ENCODE results near the gene IGF2R.
A peak's percentile ranks its signal among the peaks of the same experiment; 100 is the strongest.

IGF2R gene

DNA sequence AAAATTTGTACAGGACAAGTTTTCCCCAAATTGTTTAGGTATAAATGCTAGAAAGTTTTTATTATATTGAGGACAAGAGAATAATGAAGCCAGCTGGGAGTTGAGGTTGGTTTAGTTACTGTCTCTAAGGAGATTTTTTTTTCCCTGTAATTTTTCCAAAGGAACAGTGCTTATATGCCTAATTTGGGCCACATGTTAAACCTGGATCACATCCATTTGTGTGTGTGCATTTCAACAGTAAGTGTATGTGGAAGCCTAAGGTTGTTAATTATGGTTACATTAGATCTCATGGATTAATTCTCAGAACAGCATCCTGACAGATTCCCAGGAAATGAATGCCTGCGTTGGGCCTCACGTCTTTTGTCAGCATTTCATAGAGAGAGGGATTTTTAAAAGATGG is 4.5 kb downstream of the IGF2R start:
- Mint-ChIP-seq H3K9me3 (no peaks in the 10 kb centered on the region), H3K27ac (peak overlapping the region; percentile 76 to 84), H3K4me3 (peak overlapping the region; percentile 21 to 47), H3K27me3 (no peaks in the 10 kb centered on the region), H3K36me3 (ENCODE audit: insufficient read depth) (peaks cover 17% of the 10 kb centered on the region), H3K4me1 (ENCODE audit: low read depth in 2 of 2) (peaks cover 62 to 76% of the 10 kb centered on the region in 2 donors)
- no peak for ATAC-seq (replicated peaks)
- DNase-seq: no peak

DNA sequence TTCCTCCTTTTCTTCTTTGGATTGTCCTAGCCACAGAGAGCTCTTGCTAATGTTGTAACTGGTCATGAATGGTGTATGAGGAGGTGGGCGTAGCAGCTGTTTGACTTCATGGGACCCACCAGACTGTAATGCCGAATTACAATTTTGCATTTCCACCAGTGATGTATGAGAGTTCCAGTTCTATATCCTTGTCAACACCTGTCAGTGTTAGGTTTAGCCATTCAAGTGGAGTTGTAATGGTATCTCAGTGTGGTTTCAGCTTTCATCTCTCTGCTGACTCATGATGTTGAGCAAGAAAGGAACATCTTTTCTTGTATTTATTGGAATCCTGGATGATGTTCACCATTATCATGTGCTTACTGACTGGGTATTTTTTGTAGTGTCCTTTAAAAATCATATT is 5.1 kb downstream of the IGF2R start:
- H3K27me3 Mint-ChIP-seq: no peaks in the 10 kb centered on the region

GRCh38 chr6:159974932-159975331 is 6.0 kb downstream of the IGF2R start:
- ATAC-seq (replicated peaks) (no peak), DNase-seq (no peak)
- Mint-ChIP-seq H3K36me3 (ENCODE audit: insufficient read depth) (peaks cover 18% of the 10 kb centered on the region), H3K4me3 (no peak overlapping the region), H3K27ac (peak overlapping the region; percentile 76 to 84), H3K9me3 (no peaks in the 10 kb centered on the region), H3K4me1 (ENCODE audit: low read depth in 2 of 2) (peaks cover 76 to 90% of the 10 kb centered on the region in 2 donors), H3K27me3 (no peaks in the 10 kb centered on the region)

More for the DNA sequence above, 5.1 kb downstream of the IGF2R start:
- H3K36me3 Mint-ChIP-seq (ENCODE audit: insufficient read depth): peaks cover 19% of the 10 kb centered on the region
- H3K4me3 Mint-ChIP-seq: peak overlapping the region; percentile 21 to 47
- H3K9me3 Mint-ChIP-seq: no peaks in the 10 kb centered on the region
- H3K27ac Mint-ChIP-seq: peak overlapping the region; percentile 76 to 84
- peaks cover 68 to 81% of the 10 kb centered on the region in 2 donors for H3K4me1 Mint-ChIP-seq (ENCODE audit: low read depth in 2 of 2)
- DNase-seq: no peak
- peak; percentile 19 for ATAC-seq (replicated peaks)

- Mint-ChIP-seq H3K4me3 (peak overlapping the region; percentile 80 to 81), H3K27me3 (no peaks in the 10 kb centered on the region), H3K36me3 (ENCODE audit: insufficient read depth) (peaks cover 24% of the 10 kb centered on the region), H3K9me3 (no peaks in the 10 kb centered on the region), H3K4me1 (ENCODE audit: low read depth in 2 of 2) (peaks cover 83 to 93% of the 10 kb centered on the region in 2 donors), H3K27ac (peak overlapping the region; percentile 94 to 95)
- ATAC-seq (replicated peaks) (no peak), DNase-seq (no peak)
Observed at GRCh38 chr6:159976686-159977254, 7.9 kb downstream of the IGF2R start.

DNA sequence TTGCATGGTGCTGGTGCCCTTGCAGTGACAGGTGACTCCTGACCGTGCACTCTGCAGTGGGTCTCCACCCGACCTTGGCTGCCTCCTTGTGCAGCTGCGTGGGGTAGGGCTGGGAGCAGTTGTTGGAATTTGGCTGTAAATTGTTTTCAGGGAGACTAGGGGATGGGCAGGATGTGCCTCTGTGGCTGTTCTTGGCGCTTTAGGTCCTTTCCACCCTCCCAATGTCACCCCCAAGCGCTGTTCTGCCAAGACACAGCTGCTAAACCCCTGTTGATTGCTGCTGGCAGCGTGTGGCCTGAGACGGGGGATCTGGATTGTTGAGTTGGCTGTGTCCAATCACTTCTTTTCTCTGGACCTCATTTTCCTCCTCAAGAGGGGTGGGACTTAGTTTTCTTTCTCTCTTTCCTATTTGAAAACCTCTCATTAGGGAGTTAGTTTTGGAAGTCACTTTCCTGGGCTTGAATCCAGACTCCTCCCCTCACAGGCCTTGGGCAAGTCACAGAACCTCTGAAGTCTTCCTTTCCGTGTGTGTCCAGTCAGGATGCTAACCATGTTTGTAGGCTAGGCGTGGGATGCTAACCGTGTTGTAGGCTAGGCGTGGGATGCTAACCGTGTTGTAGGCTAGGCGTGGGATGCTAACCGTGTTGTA is 8.5 kb downstream of the IGF2R start:
- ATAC-seq (replicated peaks) (no peak), DNase-seq (no peak)
- H3K4me1 Mint-ChIP-seq (ENCODE audit: low read depth in 2 of 2): peaks cover 87 to 95% of the 10 kb centered on the region in 2 donors
- H3K36me3 Mint-ChIP-seq (ENCODE audit: insufficient read depth): peaks cover 21% of the 10 kb centered on the region
- H3K27ac Mint-ChIP-seq: peak overlapping the region; percentile 94 to 95
- H3K4me3 Mint-ChIP-seq: peak overlapping the region; percentile 80 to 81
- no peaks in the 10 kb centered on the region for H3K9me3 Mint-ChIP-seq
- no peaks in the 10 kb centered on the region for H3K27me3 Mint-ChIP-seq

GRCh38 chr6:159977904-159978268 is 9.0 kb downstream of the IGF2R start:
- Mint-ChIP-seq H3K27ac (peak overlapping the region; percentile 94 to 95), H3K4me3 (peak overlapping the region; percentile 80 to 81), H3K36me3 (ENCODE audit: insufficient read depth) (peaks cover 21% of the 10 kb centered on the region), H3K27me3 (no peaks in the 10 kb centered on the region), H3K4me1 (ENCODE audit: low read depth in 2 of 2) (peaks cover 86 to 95% of the 10 kb centered on the region in 2 donors), H3K9me3 (no peaks in the 10 kb centered on the region)
- DNase-seq: no peak
- ATAC-seq (replicated peaks): no peak

DNA sequence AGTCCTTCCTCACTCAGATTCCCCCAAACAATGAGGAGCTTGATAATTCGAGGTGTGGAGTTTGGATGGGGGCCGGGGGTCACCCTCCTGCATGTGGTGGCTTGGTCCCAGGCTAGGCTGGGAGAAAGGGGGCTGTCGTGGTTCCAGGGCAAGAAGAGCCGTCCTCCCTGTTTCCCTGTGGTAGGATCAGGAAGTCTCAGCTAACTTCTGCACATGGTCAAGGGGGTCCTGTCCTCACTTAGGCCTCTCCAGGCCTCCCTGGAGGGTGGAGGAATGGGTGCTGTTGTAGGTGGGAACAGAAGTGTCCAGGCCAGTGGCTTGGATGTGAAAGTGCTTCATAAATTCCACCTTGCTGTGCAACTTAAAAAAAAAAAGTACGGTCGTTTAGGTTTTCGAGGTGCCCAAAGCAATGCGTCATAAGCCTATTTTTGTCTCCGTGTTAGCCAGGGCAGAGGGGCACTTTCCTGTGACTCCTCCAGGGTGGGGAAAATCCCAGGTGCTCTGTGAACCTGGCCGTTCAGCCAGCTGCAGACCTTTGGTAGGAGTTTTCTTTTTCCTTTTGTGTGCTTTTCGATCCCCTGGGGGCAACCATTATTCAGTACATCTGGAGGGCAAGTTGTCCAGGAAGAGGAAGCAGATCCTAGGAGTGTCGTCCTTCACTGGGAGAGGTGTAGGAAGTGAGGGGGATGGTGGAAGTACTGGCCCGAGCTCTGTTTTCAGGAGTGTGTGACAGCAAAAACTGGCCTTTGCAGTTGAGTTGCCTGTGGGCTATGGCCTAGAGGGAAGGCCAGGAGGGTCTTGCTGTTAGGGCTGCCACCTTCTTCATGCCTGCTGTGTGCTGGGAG is 9.6 kb downstream of the IGF2R start:
- H3K9me3 Mint-ChIP-seq: no peaks in the 10 kb centered on the region
- H3K36me3 Mint-ChIP-seq (ENCODE audit: insufficient read depth): peaks cover 21% of the 10 kb centered on the region
- no peaks in the 10 kb centered on the region for H3K27me3 Mint-ChIP-seq
- peak overlapping the region; percentile 94 to 95 for H3K27ac Mint-ChIP-seq
- ATAC-seq (replicated peaks): peak; percentile 55
- H3K4me3 Mint-ChIP-seq: peak overlapping the region; percentile 80 to 81
- H3K4me1 Mint-ChIP-seq (ENCODE audit: low read depth in 2 of 2): peaks cover 89 to 95% of the 10 kb centered on the region in 2 donors
- DNase-seq: peak in 1 of 3 experiments; percentile 33

DNA sequence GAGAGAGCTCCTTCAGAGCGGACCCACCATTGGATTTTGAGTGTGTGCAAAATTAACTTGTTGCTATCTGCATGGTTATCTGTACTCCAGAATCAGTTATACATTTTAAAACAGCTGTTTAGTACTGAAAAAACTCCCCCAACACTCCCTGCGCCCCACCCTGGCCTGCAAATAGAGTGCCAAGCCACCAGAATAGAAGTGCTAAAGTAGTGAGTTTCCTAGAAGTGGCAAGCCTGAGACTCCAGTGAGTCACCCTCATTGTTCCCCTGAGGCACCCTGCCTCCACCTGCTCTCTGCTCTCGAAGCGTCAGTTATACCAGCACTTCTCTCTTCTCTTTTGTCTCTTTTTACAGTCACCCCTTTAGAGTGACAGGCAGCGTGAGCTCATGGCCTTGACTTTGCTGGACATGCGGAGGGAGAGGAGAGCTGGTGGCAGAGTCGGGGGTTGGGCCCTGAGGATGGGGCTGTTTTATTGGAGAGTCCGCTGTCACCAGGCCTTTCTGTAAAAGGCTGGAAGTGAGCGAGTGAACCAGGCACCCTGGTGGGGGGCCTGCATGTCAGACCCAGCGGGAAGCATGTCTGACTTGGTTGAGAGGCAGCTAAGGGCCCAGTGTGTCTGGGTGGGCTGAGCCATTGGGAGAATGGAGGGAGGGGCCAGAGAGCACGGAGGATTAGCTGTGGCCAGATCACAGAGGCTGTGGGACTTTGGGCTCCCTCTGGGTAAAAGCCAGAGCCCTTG is 10.4 kb downstream of the IGF2R start:
- Mint-ChIP-seq H3K27me3 (no peaks in the 10 kb centered on the region), H3K4me1 (ENCODE audit: low read depth in 2 of 2) (peaks cover 88 to 92% of the 10 kb centered on the region in 2 donors), H3K27ac (peak overlapping the region; percentile 94 to 95), H3K9me3 (no peaks in the 10 kb centered on the region), H3K36me3 (ENCODE audit: insufficient read depth) (peaks cover 24% of the 10 kb centered on the region), H3K4me3 (peak overlapping the region; percentile 80 to 81)
- DNase-seq: peak; percentile 59 to 64 (median 62)
- ATAC-seq (replicated peaks): peak; percentile 81

GRCh38 chr6:159980474-159980873 is 11.6 kb downstream of the IGF2R start:
- Mint-ChIP-seq H3K4me3 (peak overlapping the region; percentile 80 to 81), H3K36me3 (ENCODE audit: insufficient read depth) (peaks cover 21% of the 10 kb centered on the region), H3K27ac (peak overlapping the region; percentile 94 to 95), H3K9me3 (no peaks in the 10 kb centered on the region), H3K27me3 (no peaks in the 10 kb centered on the region), H3K4me1 (ENCODE audit: low read depth in 2 of 2) (peaks cover 84 to 89% of the 10 kb centered on the region in 2 donors)
- ATAC-seq (replicated peaks): no peak
- no peak for DNase-seq

- Mint-ChIP-seq H3K4me3 (peak overlapping the region; percentile 80 to 81), H3K36me3 (ENCODE audit: insufficient read depth) (peaks cover 22% of the 10 kb centered on the region), H3K27me3 (no peaks in the 10 kb centered on the region), H3K27ac (peak overlapping the region; percentile 94 to 95), H3K4me1 (ENCODE audit: low read depth in 2 of 2) (peaks cover 83 to 86% of the 10 kb centered on the region in 2 donors), H3K9me3 (no peaks in the 10 kb centered on the region)
- ATAC-seq (replicated peaks) (no peak), DNase-seq (no peak)
Observed at GRCh38 chr6:159981071-159981402, 12.2 kb downstream of the IGF2R start.

GRCh38 chr6:159981403-159982245 is 12.7 kb downstream of the IGF2R start:
- H3K36me3 Mint-ChIP-seq (ENCODE audit: insufficient read depth): peaks cover 25% of the 10 kb centered on the region
- peak; percentile 49 for ATAC-seq (replicated peaks)
- peak overlapping the region; percentile 94 to 95 for H3K27ac Mint-ChIP-seq
- DNase-seq: no peak
- H3K9me3 Mint-ChIP-seq: no peaks in the 10 kb centered on the region
- H3K4me1 Mint-ChIP-seq (ENCODE audit: low read depth in 2 of 2): peaks cover 83 to 87% of the 10 kb centered on the region in 2 donors
- no peaks in the 10 kb centered on the region for H3K27me3 Mint-ChIP-seq
- peak overlapping the region; percentile 80 to 81 for H3K4me3 Mint-ChIP-seq

- DNase-seq (no peak), ATAC-seq (replicated peaks) (peak; percentile 36)
- H3K4me1 Mint-ChIP-seq (ENCODE audit: low read depth in 2 of 2): peaks cover 71 to 83% of the 10 kb centered on the region in 2 donors
- no peaks in the 10 kb centered on the region for H3K9me3 Mint-ChIP-seq
- peak overlapping the region; percentile 94 to 95 for H3K27ac Mint-ChIP-seq
- no peaks in the 10 kb centered on the region for H3K27me3 Mint-ChIP-seq
- H3K4me3 Mint-ChIP-seq: peak overlapping the region; percentile 80 to 81
- peaks cover 25% of the 10 kb centered on the region for H3K36me3 Mint-ChIP-seq (ENCODE audit: insufficient read depth)
Observed at GRCh38 chr6:159982731-159983506, 14.0 kb downstream of the IGF2R start.

Measured in effector memory CD8-positive, alpha-beta T cell (primary cell).